HFFc6 (cell line): ENCODE data around the gene MDM2. TPM values are rescaled to one million over a fixed set of nuclear protein-coding genes. Genes with fewer than 3 reads are reported as not detected.

Experiments
- DNase-seq: peaks from one replicate; pipeline ENCODE4 v3.0.0-alpha.2; 2018
- H3K27ac Mint-ChIP-seq: 2 replicates; pipeline ENCODE4 v1.8.0; 2020; ENCODE audit warnings: mild to moderate bottlenecking, mixed read lengths
- H3K27me3 Mint-ChIP-seq: 2 replicates; pipeline ENCODE4 v1.8.0; 2021; ENCODE audit warnings: mild to moderate bottlenecking, moderate library complexity, mixed read lengths; ENCODE audit not compliant: insufficient read depth
- H3K36me3 Mint-ChIP-seq: 2 replicates; pipeline ENCODE4 v1.8.0; 2021; ENCODE audit warnings: low read depth, mixed read lengths
- H3K4me1 Mint-ChIP-seq: 2 replicates; pipeline ENCODE4 v1.8.0; 2020; ENCODE audit warnings: low read depth, mixed read lengths
- H3K4me3 Mint-ChIP-seq: 2 replicates; pipeline ENCODE4 v1.8.0; 2020; ENCODE audit warnings: mild to moderate bottlenecking, moderate library complexity, mixed read lengths
- H3K9me3 Mint-ChIP-seq: 2 replicates; pipeline ENCODE4 v1.8.0; 2020; ENCODE audit warnings: mild to moderate bottlenecking, mixed read lengths
- CTCF ChIP-seq: fragments of 200-600 bp; sonication (generic); IDR thresholded peaks from 2 replicates; pipeline ENCODE4 v1.5.0; 2021; ENCODE audit warnings: antibody characterized with exemption, mild to moderate bottlenecking
- total RNA-seq, 6 experiments: library from RNA; stranded (reverse); fragmentation: NEBNext Ultra II Directional; extraction: Animal tissue kit (Norgen Biotek cat#: 25700); gene quantifications; 2 replicates in 1 of 6; 3 replicates in 5 of 6; pipeline ENCODE4 v1.2.3, GENCODE V29; 2021

The MDM2 gene
- total RNA-seq, 6 experiments from 2014 or later: 216 to 270 (median 236) TPM

DNA sequence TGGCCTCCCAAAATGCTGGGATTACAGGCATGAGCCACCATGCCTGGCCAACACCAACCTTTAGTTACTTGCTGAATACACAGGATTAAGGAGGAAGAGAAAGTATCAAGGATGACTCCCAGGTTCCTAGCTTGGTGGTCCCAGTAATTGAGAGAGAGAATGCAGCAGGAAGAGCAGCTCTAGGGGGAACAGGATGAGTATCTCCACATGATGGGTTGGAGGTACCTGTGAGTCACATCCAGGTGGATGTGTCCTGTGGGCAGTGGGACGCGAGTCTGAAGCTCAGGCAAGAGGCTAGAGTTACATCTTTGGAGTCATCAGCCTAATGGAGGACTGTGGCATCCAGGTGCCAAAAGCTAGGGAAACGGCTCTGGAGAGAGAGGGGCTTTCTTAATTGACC is 47.1 kb downstream of the MDM2 start:
- Mint-ChIP-seq H3K27me3 (peaks cover 23% of the 10 kb centered on the region), H3K36me3 (no peaks in the 10 kb centered on the region), H3K9me3 (no peaks in the 10 kb centered on the region), H3K27ac (no peak overlapping the region), H3K4me1 (no peaks in the 10 kb centered on the region), H3K4me3 (no peak overlapping the region)
- DNase-seq: no peak
- TF ChIP-seq CTCF: no peak

GRCh38 chr12:68855771-68856170 is 47.8 kb downstream of the MDM2 start:
- no peak for DNase-seq
- no peak for TF ChIP-seq CTCF
- H3K4me1 Mint-ChIP-seq: no peaks in the 10 kb centered on the region

DNA sequence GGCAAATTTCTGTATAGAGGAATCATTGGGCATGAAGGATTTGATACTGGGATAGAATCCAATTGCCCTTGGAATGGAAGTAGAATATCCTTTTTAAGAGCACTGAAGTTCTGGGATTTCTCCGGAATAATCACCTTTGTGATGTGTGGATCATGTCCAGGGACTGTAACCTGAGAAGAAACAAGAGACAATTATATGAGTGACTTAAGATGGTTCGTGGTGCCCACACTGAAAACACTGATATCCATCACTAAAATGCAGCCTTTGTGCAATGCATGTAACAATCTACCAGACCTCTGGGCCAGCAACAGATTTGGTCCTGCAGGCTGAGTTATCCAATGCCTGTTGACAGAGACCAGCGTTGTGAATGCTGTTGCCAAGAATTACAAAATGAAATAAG is 48.5 kb downstream of the MDM2 start:
- H3K27me3 Mint-ChIP-seq: peaks cover 22% of the 10 kb centered on the region

More at GRCh38 chr12:68855771-68856170, 47.8 kb downstream of the MDM2 start:
- Mint-ChIP-seq H3K9me3 (no peaks in the 10 kb centered on the region), H3K4me3 (no peak overlapping the region), H3K27ac (no peak overlapping the region), H3K27me3 (peaks cover 22% of the 10 kb centered on the region), H3K36me3 (no peaks in the 10 kb centered on the region)

DNA sequence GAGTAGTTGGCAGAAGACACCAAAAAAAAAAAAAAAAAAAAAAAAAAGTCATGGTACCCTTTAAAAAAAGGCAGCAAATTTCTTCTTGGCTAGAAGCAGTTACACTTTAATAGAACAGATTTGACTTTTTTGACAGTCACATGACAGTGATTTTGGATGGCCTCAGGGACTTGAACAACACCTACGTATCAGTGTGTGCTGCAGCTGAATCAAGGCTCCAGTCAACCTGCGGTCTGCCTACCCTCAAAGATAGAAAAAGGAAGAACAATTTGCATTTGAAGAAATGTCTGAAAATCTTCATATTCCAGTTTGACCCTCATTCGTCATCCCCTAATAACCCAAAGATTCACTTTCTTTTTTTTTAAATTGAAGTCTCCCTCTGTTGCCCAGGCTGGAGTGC is 53.9 kb downstream of the MDM2 start:
- Mint-ChIP-seq H3K4me3 (no peak overlapping the region), H3K27ac (no peak overlapping the region), H3K4me1 (peaks cover 25% of the 10 kb centered on the region), H3K9me3 (no peaks in the 10 kb centered on the region), H3K27me3 (peaks cover 4% of the 10 kb centered on the region; the same call in 1 of the 2 replicates), H3K36me3 (no peaks in the 10 kb centered on the region)
- no peak for TF ChIP-seq CTCF
- no peak for DNase-seq

More for the DNA sequence above, 48.5 kb downstream of the MDM2 start:
- no peak for DNase-seq
- TF ChIP-seq CTCF: no peak
- no peaks in the 10 kb centered on the region for H3K9me3 Mint-ChIP-seq
- H3K4me3 Mint-ChIP-seq: no peak overlapping the region
- H3K4me1 Mint-ChIP-seq: no peaks in the 10 kb centered on the region
- H3K36me3 Mint-ChIP-seq: no peaks in the 10 kb centered on the region
- no peak overlapping the region for H3K27ac Mint-ChIP-seq

DNA sequence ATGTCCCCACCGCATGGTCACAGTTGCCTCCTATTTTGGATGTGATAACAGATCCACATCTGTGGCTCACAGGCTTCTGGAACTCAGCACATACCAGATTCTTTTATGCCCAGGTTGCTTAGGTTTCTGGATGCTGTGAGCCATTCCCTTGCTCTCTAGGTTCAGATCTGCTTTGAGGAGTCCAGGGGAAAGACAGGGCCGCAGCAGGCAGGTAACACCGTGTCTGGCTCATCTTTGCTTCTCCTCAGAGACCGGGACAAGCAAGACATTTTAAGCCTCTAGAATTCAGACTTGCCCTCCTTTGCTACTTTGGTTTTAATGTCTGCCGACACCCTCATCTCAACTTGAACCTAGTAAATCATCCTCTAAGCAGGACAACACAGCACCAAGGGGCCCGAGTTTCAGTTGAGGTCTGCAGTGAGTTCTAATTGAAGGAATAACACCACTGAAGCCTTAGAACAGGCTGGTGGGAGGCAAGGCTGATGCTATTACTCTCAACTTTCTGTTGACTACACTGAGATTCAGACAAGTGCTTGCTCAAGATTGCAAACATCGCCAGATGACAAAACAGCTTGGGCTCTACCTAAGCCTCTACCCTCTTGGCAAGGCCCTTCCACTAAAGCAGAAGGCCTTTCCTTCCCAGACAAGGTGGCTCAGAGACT is 55.3 kb downstream of the MDM2 start:
- DNase-seq: no peak
- H3K36me3 Mint-ChIP-seq: no peaks in the 10 kb centered on the region
- H3K4me3 Mint-ChIP-seq: peak overlapping the region; percentile 30; the same call in 1 of the 2 replicates
- H3K27ac Mint-ChIP-seq: no peak overlapping the region
- H3K4me1 Mint-ChIP-seq: peaks cover 29% of the 10 kb centered on the region
- TF ChIP-seq CTCF: no peak
- peaks cover under 1% of the 10 kb centered on the region; the same call in 1 of the 2 replicates for H3K27me3 Mint-ChIP-seq
- H3K9me3 Mint-ChIP-seq: no peaks in the 10 kb centered on the region
